Limb (tissue), 2 donors: Measurements from ENCODE around the gene SCN4B.

ENCODE experiments used
- DNase-seq, 2 donors: peaks; one replicate each; pipeline ENCODE4 v3.0.0-alpha.2; 2016; ENCODE audit errors: extremely low spot score in 2 of 2

Gene SCN4B

GRCh38 chr11:118099838-118100556, 52.6 kb downstream of the SCN4B start:
- DNase-seq, result no peak

GRCh38 chr11:118098996-118099837, 53.4 kb downstream of the SCN4B start:
- DNase-seq, result no peak

GRCh38 chr11:118095967-118096367, 56.7 kb downstream of the SCN4B start:
- no peak for DNase-seq

- no peak for DNase-seq
Measured at GRCh38 chr11:118095493-118095892, 57.1 kb downstream of the SCN4B start.

- DNase-seq, result no peak
Measured at GRCh38 chr11:118092907-118093571, 59.6 kb downstream of the SCN4B start.

GRCh38 chr11:118091690-118092089, 60.9 kb downstream of the SCN4B start:
- no peak for DNase-seq

- no peak for DNase-seq
Measured at GRCh38 chr11:118090545-118091162, 62.0 kb downstream of the SCN4B start.

GRCh38 chr11:118088531-118088930, 64.1 kb downstream of the SCN4B start:
- DNase-seq, result no peak

- DNase-seq, result no peak
Measured at GRCh38 chr11:118087931-118088330, 64.7 kb downstream of the SCN4B start.

- no peak for DNase-seq
Measured at GRCh38 chr11:118086913-118087768, 65.5 kb downstream of the SCN4B start, which contains the start of gene SMIM35. SMIM35 (minus strand) TSS chr11:118086963; CDS start chr11:118086757, 206 bp downstream.

GRCh38 chr11:118084656-118085055, 68.0 kb downstream of the SCN4B start:
- DNase-seq, result no peak

GRCh38 chr11:118084247-118084646, 68.4 kb downstream of the SCN4B start:
- no peak for DNase-seq
